GM19463 (cell line): ENCODE data around the gene GALNT16.
"Not testable (repeated sequence)": the region's sequence is repeated elsewhere in the genome, so short reads cannot be mapped to it uniquely, and the experiment has no call there.

ENCODE experiments used
- ATAC-seq: cut with Tn5 transposase; IDR thresholded peaks from one replicate; pipeline ENCODE4 v1.9.1; 2021; ENCODE audit warnings: mild to moderate bottlenecking, moderate library complexity; ENCODE audit not compliant: unreplicated experiment

Gene GALNT16

DNA sequence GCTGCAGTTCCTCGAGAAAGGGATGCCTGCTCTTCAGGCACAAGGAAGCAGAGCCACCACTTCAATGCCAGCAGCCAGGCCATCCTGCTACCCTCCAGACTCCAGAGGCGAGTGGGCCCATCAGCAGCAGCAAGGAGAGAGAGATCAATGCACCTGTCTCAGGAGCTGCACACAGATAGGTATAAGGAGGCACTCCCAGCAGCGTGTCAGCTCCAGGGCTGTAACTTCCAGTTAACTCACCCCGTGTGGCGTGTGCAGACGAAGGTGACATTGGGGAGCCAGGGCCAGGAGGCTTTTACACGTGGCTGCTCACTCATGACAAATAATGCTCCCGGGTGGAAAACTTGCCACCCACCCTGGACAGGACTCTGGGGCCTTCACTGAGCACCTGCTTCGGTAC lies 24.2 kb downstream of the GALNT16 start:
- no peak for ATAC-seq

DNA sequence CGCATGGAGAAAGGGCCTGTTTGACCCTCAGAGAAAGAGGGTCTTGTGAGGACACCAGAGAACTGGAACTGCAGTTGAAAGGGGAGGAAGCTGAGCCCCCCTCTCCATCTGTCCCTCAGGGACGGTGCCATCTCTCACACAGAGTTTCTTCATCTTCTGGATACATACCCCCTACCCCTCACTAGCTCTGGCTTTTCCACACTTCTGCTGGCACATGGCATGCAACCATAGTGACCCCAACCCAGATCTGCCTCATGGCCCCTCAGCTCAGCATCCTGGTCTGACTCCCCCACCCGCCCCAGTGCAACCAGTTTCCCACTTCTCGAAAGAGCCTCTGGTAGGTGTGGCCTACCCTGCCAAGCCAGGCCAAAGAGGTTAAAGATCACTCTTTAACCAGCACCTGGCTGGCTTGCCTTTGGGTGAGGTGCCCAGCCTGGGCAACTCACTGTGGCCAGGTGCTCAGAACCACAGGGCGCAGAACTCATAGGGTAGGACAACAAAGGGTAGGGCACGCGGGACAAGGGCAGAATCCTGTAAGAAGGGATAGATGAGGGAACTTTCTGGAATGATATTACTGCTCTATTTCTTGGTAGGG lies 25.8 kb downstream of the GALNT16 start:
- no peak for ATAC-seq

DNA sequence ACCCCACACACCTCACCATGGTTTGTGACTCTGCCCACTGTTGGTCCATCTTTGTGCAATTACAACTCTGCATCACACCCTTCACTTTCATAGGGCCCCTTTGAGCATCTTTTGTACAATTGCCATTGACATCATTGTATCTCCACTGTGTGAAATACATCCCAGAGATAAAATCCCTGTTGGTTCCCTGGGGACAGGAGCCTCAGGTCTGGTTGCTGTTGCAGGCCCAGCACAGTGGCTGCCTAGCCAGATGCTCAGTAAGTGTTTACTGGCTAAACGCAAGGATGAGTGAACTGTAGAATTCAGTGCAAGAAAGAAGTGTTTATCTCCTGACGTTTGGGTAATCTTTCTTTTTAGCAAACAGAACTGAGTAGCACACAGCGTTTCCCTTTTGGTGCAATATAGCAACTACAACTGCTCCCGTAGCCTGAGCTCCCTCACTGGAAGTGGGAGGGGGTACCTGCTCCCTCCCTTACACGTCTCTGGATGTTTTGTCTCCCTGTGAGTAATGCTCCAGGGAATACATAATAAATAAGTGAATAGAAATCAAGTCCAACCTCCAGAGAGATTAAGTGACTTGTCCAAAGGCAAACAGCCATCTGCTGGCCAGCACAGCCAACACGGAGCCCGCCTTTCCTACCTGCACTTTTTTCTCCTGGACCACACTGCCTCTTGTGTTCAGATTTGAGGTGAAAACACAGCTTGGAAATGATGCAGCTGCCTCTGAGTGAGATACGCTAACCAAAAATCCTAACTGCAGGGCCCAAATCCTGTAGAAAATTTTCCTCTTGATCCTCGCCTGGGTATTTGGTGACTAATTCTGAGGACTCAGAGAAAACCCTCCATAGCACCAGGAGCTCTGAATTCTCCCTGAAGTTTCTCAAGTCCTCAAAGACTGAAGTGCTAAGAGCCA lies 27.4 kb downstream of the GALNT16 start:
- no peak for ATAC-seq

DNA sequence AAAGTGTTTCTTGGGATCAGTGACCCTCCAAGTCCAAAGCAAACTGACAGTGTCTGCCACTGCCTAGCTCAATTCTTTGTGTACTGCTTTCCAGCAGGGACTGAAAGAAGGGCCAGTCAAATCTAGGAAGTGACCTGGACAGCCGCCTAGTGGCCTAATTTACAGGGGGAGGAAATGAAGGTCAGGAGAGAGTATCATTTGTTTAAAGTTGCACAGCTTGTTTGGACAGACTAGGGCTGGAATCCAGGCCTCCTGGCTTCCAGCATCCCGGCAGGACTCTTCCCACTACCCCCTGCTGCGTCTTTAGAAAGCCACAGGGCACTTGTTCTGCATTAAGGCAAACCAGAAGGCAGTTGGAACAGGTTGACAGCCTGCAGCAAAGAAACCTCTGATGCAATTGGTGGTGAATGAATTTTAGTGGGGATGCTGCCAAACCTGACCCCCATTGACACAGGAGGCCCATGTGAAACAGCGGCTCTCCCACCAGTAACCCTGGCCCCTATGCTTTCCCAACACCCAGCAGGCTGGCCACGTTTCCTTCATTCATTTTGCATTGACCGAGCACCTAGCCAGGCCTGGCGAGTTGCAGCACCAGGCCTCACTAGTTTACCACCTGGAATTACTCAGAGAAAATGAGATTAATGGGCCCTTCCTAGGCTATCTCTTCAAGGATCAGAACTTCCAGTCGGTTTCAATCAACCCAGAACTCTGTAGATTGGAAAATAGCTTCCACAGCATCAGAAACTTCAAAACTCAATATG lies 28.2 kb downstream of the GALNT16 start:
- ATAC-seq = no peak

DNA sequence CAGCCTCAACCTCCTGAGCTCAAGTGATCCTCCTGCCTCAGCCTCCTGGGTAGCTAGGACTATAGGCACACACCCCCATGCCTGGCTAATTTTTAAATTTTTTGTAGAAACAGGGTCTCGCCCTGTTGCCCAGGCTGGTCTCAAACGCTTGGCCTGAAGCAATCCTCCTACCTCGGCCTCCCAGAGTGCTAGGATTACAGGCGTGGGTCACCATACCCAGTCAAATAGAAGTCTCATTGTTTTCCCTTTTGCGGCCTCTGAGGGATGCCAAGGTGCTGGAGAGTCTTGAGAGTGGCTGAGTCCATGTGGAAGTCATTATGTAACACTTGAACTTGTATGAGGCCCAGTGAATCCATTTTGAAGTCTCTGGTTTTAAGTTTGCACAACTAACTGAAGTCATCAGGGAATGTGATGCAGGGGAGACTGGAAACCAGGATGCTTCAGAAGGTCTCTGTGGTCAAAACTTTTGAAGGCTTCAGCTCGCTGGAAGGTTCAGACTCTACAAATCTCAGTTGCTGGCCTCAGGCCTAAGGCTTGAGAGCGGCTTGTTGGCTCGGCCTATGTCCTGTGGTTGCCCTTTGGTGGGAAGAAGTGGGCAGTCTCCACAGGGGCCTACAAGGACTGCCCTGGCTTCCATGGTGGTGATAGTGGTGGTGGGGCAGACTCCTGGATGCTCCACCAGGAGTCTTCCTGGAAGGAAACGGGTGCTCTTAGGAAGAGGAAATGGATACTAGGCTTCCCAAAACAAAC lies 29.2 kb downstream of the GALNT16 start:
- no peak for ATAC-seq

DNA sequence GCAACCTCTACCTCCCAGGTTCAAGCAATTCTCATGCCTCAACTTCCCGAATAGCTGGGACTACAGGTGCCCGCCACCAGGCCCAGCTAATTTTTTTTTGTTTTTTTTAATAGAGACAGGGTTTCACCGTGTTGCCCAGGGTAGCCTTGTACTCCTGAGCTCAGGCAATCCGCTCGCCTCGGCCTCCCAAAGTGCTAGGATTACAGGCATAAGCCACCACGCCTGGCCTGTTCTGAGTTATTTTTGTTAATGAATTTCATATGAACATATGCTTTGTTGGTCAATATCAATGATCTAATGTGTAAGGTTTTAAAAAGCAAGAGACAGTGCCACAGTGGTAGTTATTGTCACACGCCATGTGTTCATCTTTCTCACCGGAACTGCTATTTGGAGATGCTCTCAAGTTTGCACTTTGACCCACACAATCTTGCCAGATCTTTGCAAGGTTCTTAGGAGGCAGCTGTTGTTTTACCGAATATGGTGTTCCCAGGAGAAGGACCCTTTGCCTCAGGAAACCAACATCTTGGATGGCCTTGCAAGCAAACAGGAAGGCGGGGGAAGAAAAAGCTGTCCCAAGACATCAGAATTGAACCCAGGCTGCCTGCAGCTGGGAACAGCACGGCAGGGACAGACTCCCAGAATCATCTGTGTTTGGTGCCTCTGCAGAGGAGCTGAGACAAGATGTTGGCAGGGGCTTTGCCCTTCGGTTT lies 30.0 kb downstream of the GALNT16 start:
- no peak for ATAC-seq

DNA sequence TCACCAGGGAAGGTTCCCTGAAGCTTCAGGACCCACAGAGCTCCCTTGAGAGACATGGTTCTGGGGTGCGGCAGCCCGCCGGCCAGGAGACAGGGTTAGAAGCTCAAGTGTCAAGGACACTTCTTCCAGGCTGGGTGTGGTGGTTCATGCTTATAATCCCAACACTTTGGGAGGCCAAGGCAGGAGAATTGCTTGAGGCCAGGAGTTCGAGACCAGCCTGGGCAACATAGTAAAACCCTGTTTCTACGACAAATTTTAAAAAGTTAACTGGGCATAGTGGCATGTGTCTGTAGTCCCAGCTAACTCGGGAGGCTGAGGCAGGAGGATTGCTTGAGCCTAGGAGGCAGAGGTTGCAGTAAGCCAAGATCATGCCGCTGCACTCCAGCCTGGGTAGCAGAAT lies 30.9 kb downstream of the GALNT16 start:
- not testable (repeated sequence) for ATAC-seq

DNA sequence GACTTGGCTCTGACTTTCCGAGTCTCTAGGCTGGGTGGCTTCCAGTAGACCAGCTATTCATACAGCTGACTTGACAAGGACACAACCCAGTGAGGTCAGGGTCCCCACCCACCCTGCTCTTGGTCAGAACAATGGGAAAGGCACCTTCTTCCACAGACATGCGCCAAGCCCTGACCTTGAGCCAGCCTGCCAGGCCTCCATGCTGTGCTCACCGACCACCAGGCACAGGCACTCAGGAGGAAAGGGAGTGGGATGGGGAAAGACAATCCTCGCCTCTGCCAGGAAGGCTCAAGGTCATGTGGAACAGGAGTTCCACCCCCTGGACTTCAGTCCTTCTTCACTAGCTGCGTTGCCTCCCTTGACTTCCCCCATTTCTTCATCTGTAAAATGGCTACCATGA lies 31.4 kb downstream of the GALNT16 start:
- ATAC-seq = no peak

DNA sequence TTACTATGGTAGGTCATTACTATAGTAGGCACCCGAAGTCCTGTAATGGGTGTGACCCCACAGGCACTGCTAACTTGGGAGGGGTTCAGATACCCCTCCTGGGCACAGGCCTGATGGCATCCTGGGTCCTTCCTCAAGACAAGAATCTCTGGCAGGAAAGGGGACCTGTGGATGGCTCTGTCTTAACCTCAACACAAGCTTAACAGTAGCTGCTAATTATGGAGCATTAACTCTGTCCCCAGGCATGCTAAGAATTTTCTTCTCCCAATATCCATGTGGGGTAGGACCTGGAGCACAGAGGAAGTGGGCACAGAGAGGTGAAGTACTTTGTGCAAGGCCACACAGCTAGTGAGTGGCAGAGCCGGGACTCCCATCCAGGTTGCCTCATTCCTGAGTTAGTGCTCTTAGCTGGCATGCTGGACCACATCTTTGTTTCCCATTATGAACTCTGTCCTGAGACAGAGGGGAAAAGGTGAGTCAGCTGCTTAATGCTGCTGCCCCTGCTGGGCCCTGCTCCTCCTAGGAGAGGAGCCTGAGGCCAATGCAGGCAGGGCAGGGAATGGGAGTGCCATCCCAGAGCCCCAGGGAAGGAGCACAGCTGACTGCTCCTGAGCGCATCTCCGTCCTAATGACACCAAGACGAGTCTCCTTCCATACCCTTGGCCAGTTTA lies 32.1 kb downstream of the GALNT16 start:
- no peak for ATAC-seq

DNA sequence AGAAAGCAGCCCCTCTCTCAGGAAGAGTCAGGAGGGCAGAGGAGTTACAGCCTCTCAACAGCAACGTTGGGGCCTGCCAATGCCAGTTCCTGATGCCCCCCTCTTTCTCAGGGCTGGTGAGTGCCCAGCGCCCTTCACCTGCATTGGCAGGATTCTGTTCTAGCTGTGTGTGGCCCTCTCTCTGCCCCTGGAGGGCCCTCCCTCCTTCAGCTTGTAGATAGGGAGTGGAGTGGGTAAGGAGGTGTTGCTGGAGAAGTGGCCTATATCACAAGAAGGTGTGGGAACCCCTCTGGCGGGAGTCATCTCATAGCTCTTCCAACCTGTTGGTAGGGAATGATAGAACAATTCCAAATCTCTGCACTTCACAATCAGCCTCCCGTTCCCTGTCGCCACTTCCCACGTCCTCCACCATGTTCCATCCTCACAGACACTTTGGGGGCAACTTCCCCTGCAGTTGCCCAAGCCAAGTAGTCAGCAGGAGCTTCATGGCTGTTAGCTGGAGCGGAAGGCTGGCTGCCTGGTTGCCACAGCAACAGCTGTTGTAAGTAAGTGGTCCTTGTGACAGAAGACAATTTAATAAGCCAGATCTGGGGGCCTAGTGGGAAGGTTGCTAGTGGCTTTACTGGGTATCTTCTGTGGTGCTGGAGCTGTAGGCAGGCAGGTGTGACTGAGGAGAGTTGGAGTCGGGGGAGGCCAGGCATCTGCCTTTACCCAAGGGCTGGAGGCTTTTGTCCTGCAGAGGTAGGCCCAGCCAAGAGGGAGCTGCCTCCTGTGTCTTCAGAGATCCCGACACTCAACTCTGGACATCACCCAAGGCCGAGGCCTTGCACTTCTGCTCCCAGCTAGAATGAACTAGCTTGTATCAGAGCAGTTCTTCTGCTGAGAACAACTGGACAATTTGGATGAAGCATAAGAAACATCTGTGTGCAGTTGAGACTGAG lies 38.4 kb downstream of the GALNT16 start:
- ATAC-seq = no peak

DNA sequence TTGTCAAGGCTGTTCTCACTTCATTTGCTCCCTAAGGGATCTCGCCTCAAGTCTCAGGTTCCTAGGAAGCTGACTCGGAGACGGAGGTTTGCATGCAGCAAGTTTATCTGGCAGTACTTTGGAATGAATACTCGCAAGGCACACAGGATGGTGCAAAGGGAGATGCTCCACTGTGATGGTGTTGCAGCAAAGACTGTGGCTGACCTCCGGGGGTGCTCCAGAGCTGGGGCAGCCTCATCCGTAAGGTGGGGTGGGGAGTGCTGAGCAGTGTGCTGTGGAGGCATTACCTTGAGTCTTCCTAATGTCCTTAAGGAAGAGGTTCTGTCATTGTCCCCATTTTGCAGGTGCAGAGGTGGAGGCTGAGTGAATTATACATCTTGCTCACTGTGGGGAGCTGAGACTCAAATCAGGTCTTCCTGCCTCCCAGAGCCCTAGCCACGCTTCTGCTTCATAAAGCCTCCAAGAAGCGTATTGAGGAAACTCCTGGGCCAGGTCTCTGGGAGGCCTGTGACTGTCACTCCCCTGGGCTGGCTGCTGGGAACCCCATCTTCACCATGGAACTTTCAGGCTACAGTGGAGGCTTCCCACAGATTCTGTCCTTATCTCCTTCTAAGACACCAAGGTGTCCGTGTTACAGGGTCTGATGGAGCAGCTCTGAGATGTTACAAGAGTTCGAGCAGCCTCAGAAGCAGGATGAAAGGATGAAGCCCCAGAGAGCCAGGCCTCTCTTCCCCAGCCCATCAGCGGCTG lies 39.5 kb downstream of the GALNT16 start:
- ATAC-seq = no peak

DNA sequence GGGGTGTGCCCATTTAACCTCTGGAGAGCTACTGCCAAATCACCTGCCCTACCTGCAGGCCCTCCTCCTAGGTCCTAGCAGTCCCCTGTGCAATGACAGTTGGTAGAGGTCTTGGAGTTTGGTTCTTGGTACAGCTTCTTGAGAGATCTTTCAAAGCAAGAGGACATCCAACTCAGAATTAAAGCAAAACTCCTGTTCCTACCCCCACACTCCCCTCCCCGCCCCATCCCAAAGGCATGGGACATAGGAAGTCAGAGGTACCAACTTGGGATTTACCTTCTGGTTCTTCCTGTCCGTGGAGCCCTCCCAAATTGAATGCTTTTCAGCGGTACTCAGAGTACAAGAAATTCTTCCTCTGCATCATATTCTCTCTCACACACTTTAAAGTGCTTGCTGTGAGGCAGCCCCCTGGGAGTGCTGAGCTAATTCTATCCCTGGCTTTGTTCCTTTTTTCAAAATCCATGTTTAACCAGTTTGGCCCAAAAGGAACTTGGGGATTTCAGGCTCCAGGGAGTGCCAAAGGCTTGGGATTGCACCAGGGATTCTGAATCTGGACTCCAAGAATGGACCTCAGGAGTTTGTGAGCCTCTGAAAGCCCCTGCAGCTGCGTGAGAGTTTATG lies 40.8 kb downstream of the GALNT16 start:
- no peak for ATAC-seq

DNA sequence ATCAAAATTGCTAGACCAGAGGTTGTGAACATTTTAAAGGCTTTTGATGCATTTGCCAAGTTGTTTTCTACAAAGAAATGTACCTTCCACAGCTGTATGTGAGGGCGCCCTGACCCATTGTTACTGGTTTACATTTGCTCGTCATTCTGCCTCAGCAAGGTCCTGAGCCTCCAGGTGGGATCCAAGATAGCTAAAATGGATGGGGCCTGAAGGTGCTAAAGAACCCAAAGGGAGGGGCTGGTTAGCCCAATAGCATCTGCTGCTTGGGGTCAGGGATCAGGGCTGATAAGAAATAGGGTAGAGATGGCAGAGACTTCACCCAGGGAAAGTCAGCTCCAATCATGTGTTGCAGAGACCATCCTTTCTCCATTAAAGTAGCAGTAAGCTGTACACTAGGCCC lies 43.1 kb downstream of the GALNT16 start:
- no peak for ATAC-seq

DNA sequence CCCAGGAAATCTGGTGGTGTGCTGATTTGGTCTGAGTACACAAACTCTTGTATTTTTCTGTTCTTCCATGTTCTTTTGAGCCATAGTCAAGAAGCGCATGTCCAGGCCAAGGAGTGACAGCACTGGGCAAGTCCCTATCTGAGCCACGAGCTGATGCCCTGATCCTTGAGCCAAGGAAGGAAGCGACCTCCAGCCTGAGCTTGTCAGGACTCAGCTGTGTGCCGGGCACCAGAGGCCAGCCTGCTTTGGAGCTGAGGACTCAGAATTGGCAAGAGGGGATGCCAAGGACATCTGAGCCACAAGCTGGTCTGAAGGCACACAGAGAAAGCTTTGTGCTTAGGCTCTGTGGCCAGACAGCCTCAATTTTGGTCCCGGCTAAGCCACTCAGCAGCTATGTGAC lies 52.6 kb downstream of the GALNT16 start:
- ATAC-seq = no peak

DNA sequence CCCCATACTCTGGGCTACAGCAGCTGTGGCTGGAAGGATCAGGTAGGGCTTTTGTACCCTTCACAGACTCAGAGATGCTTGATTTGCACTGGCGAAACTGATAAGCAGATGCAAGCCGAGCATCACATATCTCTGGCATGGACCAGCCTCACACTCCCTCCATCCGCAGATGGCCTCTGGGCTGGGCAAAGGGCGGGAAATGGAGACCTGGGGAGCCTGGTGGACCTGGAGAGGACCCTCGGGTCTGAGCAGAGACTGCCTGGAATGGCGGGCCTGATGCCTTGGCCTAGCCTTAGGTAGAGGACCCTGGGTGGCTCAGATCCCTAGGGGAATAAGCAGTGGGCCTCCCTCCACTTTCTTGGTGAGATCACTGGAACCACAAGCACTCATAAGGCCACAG lies 53.2 kb downstream of the GALNT16 start:
- no peak for ATAC-seq

DNA sequence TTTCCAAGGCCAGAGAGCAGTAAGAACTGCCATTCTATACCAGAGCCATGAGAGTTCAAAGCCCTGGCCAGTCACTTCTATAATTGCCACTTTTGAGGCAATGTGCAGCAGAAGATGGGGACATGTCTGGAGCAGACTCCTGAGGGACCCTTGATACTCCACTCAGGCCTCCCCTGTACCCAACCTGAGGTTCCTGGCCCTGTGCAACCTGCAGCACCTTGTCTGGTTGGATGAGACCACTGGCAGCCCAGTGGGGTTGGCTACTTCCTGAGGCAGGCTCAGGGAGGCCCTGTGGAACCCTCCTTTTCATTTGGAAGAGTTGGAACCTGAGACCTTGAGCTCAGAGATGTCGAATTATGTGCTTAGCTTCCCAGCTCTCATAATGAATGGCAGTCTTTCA lies 54.4 kb downstream of the GALNT16 start:
- ATAC-seq = no peak

DNA sequence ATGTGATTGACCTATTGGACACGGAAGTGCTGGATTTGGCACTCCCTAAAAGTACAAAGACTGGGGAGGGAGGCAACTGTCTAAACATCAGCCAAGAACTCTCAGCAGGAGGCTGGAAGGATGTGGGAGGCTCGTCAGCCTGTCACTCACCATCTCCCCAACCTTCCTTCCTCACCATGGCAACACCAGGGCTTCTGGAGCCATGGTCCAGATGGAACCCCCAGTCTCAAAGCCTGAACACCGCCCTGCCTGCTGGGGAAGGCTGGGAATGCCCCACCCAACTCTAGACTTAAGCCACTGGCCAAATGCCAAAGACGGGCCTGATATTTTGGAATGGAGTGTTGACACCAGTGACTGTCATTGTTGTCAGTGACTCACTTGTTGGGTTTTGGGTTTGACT lies 55.3 kb downstream of the GALNT16 start:
- ATAC-seq = no peak
